HG02678 (cell line): ENCODE measurements around the gene MYOM3.

Experiments used
- ATAC-seq: cut with Tn5 transposase; IDR thresholded peaks from one replicate; pipeline ENCODE4 v1.9.1; 2021; ENCODE audit warnings: mild to moderate bottlenecking, moderate library complexity; ENCODE audit not compliant: unreplicated experiment

Gene MYOM3

GRCh38 chr1:24117722-24118409, 5.9 kb upstream of the MYOM3 start:
- no peak for ATAC-seq

- ATAC-seq = no peak
Measured at GRCh38 chr1:24117132-24117531, 5.2 kb upstream of the MYOM3 start.

- ATAC-seq = no peak
Measured at GRCh38 chr1:24114753-24115152, 2.8 kb upstream of the MYOM3 start.

- no peak for ATAC-seq
Measured at GRCh38 chr1:24113641-24114033, 1.7 kb upstream of the MYOM3 start.

GRCh38 chr1:24111262-24111995, 506 bp downstream of the MYOM3 start:
- no peak for ATAC-seq

GRCh38 chr1:24110642-24111261, 1.2 kb downstream of the MYOM3 start:
- no peak for ATAC-seq

- no peak for ATAC-seq
Measured at GRCh38 chr1:24109686-24110475, 2.1 kb downstream of the MYOM3 start.

- no peak for ATAC-seq
Measured at GRCh38 chr1:24109166-24109483, 2.8 kb downstream of the MYOM3 start.

- no peak for ATAC-seq
Measured at GRCh38 chr1:24108334-24109165, 3.4 kb downstream of the MYOM3 start.

- ATAC-seq = no peak
Measured at GRCh38 chr1:24107462-24108138, 4.3 kb downstream of the MYOM3 start.

- no peak for ATAC-seq
Measured at GRCh38 chr1:24105368-24106160, 6.4 kb downstream of the MYOM3 start.

- ATAC-seq = no peak
Measured at GRCh38 chr1:24104854-24105253, 7.1 kb downstream of the MYOM3 start.

GRCh38 chr1:24103879-24104278, 8.1 kb downstream of the MYOM3 start:
- ATAC-seq = no peak

GRCh38 chr1:24103408-24103807, 8.5 kb downstream of the MYOM3 start:
- no peak for ATAC-seq

- no peak for ATAC-seq
Measured at GRCh38 chr1:24102961-24103360, 9.0 kb downstream of the MYOM3 start.

GRCh38 chr1:24101796-24102586, 9.9 kb downstream of the MYOM3 start:
- ATAC-seq = no peak

GRCh38 chr1:24100945-24101737, 10.8 kb downstream of the MYOM3 start:
- ATAC-seq = no peak
